ENCODE data around the gene SLC35D2.

SLC35D2 gene

DNA sequence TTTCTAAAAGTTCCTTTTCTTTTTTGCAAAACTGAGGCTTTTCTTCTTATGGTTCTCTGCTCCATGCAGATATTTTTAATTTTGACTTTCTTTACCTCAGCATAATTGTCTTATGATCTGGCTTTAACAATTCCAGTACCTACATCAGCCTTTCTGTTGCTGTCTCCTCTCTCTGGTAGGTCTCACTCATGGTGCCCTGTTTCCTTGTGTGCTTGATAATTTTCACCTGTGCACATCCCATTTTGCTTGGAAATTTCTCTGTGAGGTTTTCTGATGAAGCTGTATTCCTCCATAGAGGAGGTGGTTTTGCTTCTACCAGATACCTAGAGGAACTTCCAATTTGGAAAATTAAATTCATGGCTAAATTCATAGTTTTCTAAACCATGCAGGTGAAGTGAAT, 79.3 kb downstream of the SLC35D2 start:
- FAIRE-seq = no peak

- no peak for FAIRE-seq
Measured at GRCh38 chr9:96302021-96302420, 81.5 kb downstream of the SLC35D2 start, which contains the start of gene HSD17B3. HSD17B3 (minus strand) TSS chr9:96302176; CDS start chr9:96302104, 72 bp downstream.

- FAIRE-seq = no peak
Measured at GRCh38 chr9:96299823-96300222, 83.7 kb downstream of the SLC35D2 start.

- FAIRE-seq = no peak
Measured at GRCh38 chr9:96294159-96294545, 89.4 kb downstream of the SLC35D2 start.

GRCh38 chr9:96293498-96294158, 89.9 kb downstream of the SLC35D2 start:
- FAIRE-seq = no peak

GRCh38 chr9:96289392-96289791, 94.1 kb downstream of the SLC35D2 start:
- no peak for FAIRE-seq

- no peak for FAIRE-seq
Measured at GRCh38 chr9:96281641-96282040, 101.9 kb downstream of the SLC35D2 start.

DNA sequence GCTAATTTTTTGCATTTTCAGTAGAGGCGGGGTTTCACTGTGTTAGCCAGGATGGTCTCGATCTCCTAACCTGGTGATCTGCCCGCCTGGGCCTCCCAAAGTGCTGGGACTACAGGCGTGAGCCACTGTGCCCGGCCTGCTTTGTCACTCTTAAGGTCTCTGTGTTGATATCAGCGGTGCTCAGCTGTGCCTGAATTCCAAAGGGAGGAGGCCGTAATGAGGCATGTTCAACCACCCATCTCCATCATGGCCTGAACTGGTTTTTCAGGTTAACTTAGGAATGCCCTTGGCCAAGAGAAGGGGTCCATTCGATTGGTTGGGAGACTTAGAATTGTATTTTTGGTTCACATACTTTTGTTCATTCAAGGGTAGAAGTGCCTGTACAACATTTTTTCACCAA, 103.6 kb downstream of the SLC35D2 start:
- FAIRE-seq = no peak

GRCh38 chr9:96274939-96275338, 108.6 kb downstream of the SLC35D2 start:
- no peak for FAIRE-seq

Measured in A204.1 (cell line).